Hepatocyte (in vitro differentiated cells): Measurements from ENCODE around the gene WDR54.

Experiments used
- EZH2 ChIP-seq: fragments of 200-600 bp; sonication (generic); IDR thresholded peaks from 2 replicates; pipeline ENCODE4 v1.6.1; 2016; ENCODE audit warnings: antibody characterized with exemption, mild to moderate bottlenecking, borderline replicate concordance
- TF ChIP-seq, protein P1 (sequence below): fragments of 200-600 bp; sonication (generic); IDR thresholded peaks from 2 replicates; pipeline ENCODE4 v1.5.1; 2016; ENCODE audit warnings: antibody characterized with exemption, mild to moderate bottlenecking; ENCODE audit not compliant: poor library complexity

DNA sequence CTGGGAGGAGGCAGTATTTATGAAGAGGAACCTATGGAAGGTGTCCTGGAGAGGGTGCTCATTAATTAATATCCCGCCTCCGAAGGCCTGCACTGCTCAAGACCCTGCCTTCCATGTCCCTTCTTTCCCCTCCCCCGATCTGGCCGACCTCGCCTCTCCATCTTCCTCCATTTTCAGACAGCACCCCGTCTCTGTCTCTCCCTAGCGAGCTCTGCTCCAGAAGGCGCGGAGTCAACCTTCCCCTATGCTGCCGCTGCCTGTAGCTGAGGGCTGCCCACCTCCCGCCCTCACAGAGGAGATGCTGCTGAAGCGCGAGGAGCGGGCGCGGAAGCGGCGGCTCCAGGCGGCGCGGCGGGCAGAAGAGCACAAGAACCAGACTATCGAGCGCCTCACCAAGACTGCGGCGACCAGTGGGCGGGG is 35.6 kb downstream of the WDR54 start:
- TF ChIP-seq, protein P1, sequence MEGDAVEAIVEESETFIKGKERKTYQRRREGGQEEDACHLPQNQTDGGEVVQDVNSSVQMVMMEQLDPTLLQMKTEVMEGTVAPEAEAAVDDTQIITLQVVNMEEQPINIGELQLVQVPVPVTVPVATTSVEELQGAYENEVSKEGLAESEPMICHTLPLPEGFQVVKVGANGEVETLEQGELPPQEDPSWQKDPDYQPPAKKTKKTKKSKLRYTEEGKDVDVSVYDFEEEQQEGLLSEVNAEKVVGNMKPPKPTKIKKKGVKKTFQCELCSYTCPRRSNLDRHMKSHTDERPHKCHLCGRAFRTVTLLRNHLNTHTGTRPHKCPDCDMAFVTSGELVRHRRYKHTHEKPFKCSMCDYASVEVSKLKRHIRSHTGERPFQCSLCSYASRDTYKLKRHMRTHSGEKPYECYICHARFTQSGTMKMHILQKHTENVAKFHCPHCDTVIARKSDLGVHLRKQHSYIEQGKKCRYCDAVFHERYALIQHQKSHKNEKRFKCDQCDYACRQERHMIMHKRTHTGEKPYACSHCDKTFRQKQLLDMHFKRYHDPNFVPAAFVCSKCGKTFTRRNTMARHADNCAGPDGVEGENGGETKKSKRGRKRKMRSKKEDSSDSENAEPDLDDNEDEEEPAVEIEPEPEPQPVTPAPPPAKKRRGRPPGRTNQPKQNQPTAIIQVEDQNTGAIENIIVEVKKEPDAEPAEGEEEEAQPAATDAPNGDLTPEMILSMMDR, result no peak
- no peak for TF ChIP-seq EZH2
